CD4-positive, alpha-beta T cell treated with Interleukin-17A for 1 hour (primary cell): ENCODE data around the gene ACSL6.

Experiments
- DNase-seq: peaks from one replicate; pipeline ENCODE4 v3.0.0-alpha.2; 2020

ACSL6 gene

GRCh38 chr5:131974956-131975726 lies 36.3 kb downstream of the ACSL6 start:
- peak; percentile 58 for DNase-seq

- DNase-seq = no peak
Measured at GRCh38 chr5:131974622-131974955, 36.9 kb downstream of the ACSL6 start.

- DNase-seq = no peak
Measured at GRCh38 chr5:131974016-131974415, 37.4 kb downstream of the ACSL6 start.

- no peak for DNase-seq
Measured at GRCh38 chr5:131973089-131973712, 38.3 kb downstream of the ACSL6 start.

GRCh38 chr5:131968396-131968954 lies 43.0 kb downstream of the ACSL6 start:
- DNase-seq = no peak

DNA sequence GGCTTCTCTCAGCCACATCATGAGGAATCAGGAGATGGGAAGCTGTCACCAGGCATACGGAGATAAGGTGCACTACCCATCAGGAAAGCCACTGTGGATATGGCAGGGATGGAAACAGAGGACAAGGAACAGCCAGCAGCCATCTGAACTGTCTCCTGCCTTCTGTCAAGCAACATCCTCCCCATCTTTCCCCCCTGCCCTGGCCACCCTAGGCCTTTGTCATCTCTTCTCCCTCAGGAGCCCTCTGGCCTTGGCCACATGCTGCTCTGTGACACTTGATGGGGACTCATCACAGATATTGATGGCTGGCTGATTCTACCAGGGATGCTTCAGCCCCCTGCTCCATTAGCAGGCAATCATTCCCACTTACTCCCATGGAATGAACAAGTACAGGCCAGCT lies 44.9 kb downstream of the ACSL6 start:
- no peak for DNase-seq

DNA sequence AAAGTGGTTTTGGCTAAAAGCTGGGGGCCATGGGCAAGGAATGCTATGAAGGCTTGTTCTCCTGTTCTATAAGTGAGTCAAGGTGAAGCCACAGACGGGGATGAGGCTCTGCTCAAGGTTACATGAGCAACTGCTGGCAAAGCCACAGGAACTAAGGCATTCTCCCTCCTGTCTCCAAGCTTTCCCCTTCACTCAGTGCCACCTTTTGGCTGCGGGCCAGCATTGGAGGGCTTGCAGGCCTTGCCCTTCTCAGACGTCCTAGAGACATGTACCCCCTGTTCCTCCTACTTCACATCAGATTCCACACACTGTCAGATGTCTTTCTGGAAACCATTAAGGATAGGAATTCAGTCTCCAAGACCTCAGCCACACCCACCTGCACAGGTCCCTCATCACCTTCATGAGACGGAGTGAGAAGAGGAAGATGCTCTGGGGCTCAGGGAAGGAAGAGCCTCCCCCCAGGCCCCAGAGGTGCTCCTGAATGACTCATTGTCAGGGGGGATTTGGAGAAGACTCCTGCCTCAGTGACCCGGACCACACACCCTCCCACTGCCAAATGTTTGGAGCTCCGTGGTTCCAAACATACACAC lies 45.5 kb downstream of the ACSL6 start:
- no peak for DNase-seq

DNA sequence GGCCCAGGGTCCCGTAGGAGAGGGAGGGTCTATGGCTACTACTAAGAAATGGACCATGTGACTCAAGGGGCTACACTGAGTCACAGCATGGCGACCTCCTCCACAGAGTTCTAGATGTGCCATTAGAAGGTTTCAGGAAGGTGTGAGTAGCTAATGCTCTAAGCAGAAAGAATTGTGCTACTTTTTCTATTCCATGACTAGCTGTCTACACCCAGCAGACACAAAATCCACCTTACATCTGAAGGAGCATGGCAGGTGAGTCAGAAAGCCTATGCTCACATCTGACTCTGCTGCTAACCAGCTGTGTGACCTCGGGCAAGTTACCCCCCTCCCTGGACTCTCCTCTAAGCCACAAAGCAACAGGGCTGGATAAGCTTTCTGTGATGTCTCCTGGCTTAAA lies 51.6 kb downstream of the ACSL6 start:
- no peak for DNase-seq

- DNase-seq = no peak
Measured at GRCh38 chr5:131959136-131959535, 52.3 kb downstream of the ACSL6 start.

- DNase-seq = no peak
Measured at GRCh38 chr5:131957721-131958441, 53.6 kb downstream of the ACSL6 start.

DNA sequence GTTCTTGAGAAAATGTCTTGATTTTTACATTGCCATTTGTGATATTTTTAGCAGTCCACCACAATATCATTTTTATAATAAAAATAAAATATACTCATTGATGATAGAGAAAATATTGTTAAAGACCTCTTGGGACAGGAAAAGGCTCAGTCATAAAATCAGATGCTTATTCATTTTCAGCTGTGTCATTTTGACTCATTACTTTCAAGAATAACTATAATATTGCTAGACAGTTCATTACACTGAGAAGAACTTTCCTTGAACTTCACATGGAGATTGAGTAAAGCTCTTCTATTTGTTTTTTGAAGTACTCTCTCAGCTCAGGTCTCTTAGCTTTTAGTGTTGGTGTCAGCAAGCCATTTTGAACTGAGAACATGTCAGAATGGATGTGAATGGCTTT lies 57.5 kb downstream of the ACSL6 start:
- no peak for DNase-seq

GRCh38 chr5:131952301-131952857 lies 59.1 kb downstream of the ACSL6 start:
- no peak for DNase-seq

DNA sequence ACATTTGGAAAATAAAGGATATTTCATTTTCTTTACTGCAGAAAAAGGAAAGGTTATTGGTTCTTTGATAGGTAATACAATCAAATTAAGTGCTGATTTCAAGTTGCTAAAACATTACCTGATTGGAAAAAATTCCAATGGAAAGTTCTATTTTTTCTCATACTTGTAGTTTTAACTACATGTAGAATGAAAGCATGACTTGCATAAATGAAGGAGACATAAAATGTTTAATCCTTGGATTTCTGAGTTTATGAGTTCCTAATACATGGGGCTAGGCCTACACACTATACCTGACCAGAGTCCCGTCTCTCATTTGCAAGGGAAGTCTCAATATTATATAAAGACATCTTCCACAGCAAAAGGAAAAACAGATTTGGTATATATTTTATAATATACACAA lies 60.8 kb downstream of the ACSL6 start:
- no peak for DNase-seq

- DNase-seq = no peak
Measured at GRCh38 chr5:131947445-131947844, 64.0 kb downstream of the ACSL6 start.

DNA sequence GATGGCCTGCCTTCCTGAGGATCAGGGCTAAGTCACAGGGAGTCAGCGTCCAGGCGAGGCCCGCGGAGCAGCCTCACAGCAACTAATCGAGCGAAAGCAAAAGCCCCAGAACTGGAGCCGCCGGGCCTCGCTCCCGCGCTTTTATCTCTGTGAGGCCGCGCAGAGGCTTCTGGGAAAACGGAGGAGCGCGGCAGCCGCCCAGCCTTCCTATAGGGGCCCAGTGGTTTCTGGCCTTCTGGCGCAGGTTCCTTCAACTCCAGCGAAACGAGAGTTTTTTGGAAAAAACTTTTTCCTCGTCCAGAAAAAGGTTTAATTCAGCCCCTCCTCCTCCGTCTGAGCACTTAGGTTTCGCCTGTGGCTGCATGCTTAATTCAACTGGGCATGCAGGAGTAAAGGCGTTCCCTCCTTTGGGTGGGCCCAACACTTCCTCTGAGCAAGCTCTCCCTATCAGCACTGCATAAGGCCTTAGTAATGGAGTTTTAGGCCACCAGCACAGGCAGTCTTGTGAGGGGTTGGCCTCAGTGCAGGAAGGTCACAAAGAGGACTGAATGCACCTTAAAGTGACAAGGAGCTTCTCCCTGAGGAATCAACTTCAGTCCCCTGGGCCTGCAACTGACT lies 65.8 kb downstream of the ACSL6 start, which contains the start of gene MEIKIN:
TSS of gene MEIKIN (minus strand) at position 113 of the 618 bp plus-strand sequence. CDS start 158 bp downstream, outside the sequence.
- no peak for DNase-seq

DNA sequence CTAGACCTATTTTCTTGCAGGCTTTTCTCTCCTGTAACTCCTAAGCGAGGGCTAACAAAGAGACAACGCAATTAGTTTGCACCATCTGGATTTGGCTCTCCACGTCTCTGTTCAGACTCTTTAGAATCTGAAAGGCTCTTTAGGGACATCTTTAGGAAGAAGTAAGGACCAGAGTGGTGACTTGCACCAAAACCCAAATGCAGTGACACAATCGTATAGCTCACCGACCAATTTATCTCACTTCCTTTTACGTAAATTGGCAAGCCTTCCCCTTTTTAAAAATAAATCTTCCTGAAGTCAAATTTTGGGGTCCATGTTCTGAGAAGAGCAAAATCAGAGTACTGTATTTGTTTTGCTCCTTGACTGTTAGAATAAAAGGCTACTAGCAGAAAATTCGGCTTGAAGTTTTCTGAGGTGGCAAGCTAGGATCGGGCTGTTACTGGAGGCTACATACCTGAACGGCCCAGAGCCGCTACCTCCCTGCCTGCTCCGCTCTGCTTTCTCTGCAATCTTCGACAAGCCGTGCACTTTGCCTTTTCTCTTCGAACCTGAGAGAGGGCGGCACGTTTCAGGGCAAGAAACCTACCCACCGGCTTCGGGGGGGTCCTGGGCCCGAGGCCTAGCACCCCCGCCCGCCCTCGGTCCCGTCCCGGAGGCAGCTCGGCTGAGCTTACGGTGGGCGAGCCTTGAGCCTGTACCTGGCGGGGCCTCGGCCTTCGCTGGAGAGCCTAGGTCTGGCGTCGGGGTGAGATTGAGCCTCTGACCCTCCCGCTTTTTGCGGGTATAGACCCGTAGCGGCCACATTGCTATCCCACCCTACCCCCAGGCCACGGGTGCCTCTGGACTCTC lies 66.5 kb downstream of the ACSL6 start:
- DNase-seq = no peak

- no peak for DNase-seq
Measured at GRCh38 chr5:131943916-131944315, 67.5 kb downstream of the ACSL6 start.

GRCh38 chr5:131942016-131942415 lies 69.4 kb downstream of the ACSL6 start:
- DNase-seq = no peak

DNA sequence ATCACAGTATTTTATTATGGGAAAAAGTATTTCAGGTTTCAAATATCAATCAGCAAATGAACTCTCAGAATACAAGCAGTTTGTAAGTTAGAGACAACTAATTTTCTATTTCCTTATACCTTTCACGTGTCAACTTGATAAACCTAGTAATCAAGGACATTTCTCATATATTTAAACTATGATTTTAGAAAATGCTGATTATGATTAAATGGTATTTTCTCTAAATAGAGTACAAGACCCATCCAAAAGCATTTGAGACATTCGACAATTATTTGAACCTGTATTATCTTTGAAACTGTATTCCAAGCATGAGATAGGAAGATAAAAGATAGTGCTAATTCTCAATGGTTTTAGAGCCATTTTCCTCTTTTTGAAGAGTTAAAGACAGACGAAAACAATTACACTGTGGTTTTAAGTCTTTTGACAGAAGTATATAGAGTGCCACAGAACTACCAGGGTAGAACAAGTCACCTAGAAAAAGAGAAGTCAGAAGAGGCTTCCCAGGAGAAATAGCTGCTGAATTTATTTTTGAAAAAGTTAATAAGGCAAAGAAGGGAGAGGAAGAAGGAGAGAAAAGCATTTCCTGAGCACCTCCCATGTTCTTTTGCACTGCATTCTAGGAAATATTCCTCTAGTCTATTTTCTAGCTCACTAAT lies 71.6 kb downstream of the ACSL6 start:
- no peak for DNase-seq

DNA sequence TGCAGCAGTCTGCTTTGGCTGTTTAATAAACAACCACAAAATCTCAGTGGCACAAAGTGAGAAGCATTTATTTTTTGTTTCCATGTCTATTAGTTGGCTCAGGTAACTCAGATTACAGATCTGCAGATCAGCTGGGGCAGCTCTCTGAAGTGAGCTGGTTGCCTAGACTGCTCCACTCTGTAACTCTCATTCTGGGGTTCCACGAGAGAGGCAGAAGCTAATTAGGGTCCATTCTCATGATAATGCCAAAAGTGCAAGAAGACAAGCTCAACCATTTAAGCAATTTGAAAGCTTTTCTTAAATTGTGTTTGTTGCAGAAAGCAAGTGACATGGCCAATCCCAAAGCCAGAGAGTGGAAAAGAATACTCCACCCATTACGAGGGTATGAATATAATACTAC lies 79.2 kb downstream of the ACSL6 start:
- no peak for DNase-seq

DNA sequence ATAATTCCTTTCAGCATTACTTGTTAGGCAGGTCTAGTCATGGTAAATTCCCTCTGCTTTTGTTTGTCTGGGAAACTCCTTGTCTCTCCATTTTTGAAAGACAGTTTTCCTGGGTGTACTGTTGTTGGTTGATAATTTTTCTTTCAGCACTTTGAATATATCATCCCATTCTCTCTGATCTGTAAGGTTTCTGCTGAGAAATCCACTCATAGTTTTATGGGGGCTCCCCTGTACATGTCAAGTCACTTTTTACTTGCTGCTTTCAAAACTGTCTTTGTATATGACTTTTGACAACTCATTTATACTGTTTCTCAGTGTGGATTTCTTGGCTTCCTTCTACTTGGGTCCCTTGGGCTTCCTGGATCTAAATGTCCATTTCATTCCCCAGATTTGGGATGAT lies 82.5 kb downstream of the ACSL6 start:
- DNase-seq = no peak
